ENCODE results near the gene CD38.
"Not testable (repeated sequence)": the region's sequence is repeated elsewhere in the genome, so short reads cannot be mapped to it uniquely, and the experiment has no call there.

The CD38 gene

GRCh38 chr4:15811703-15812337, 33.7 kb downstream of the CD38 start:
- Histone ChIP-seq H3K4me3 (ENCODE audit: low read depth in 1 of 5, low read length in 5 of 5) (no peak overlapping the region), H3K4me1 (ENCODE audit: control insufficient read depth in 5 of 5, insufficient read depth in 5 of 5, low read length in 5 of 5) (peaks cover 0 to 12% (median 4%) of the 10 kb centered on the region in 5 donors), H3K27me3 (ENCODE audit: control insufficient read depth in 5 of 5, insufficient read depth in 4 of 5, low read length in 5 of 5) (no peaks in the 10 kb centered on the region), H3K27ac (ENCODE audit: low read depth, low read length) (no peak overlapping the region), H3K36me3 (ENCODE audit: control insufficient read depth in 5 of 5, insufficient read depth in 5 of 5, low read length in 5 of 5) (no peaks in the 10 kb centered on the region), H3K9ac (ENCODE audit: low read length in 5 of 5) (no peak overlapping the region), H3K9me3 (ENCODE audit: control insufficient read depth in 5 of 5, low read length in 5 of 5) (no peaks in the 10 kb centered on the region)

GRCh38 chr4:15832523-15833451, 54.7 kb downstream of the CD38 start:
- H3K27ac ChIP-seq (ENCODE audit: low read depth, low read length) = no peak overlapping the region
- H3K27me3 ChIP-seq (ENCODE audit: control insufficient read depth in 5 of 5, insufficient read depth in 4 of 5, low read length in 5 of 5) = no peaks in the 10 kb centered on the region
- H3K4me3 ChIP-seq (ENCODE audit: low read depth in 1 of 5, low read length in 5 of 5) = no peak overlapping the region
- H3K36me3 ChIP-seq (ENCODE audit: control insufficient read depth in 5 of 5, insufficient read depth in 5 of 5, low read length in 5 of 5) = no peaks in the 10 kb centered on the region
- H3K9me3 ChIP-seq (ENCODE audit: control insufficient read depth in 5 of 5, low read length in 5 of 5) = peaks cover 0 to 2% (median 0%) of the 10 kb centered on the region in 5 donors
- H3K9ac ChIP-seq (ENCODE audit: low read length in 5 of 5) = no peak overlapping the region
- H3K4me1 ChIP-seq (ENCODE audit: control insufficient read depth in 5 of 5, insufficient read depth in 5 of 5, low read length in 5 of 5) = peaks cover 0 to 13% (median 6%) of the 10 kb centered on the region in 5 donors

DNA sequence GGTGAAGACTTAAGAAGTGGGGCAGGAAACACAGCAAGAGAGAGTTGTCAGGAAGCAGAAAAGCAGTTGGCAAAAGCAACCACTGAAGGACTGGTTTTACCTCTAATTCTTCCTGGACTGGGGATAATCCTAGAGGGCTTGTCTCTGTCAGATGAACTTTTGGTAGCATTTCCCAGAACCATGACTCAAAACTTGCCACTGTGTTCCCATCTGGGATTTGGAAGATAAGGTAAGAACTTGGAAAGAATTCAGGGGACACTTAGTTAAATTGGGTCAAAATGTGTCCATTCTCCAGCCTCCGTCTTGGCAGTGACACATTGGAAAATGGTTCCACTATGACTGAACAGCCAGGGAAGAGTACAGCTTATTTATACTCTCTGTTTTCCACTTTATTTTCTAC, 55.7 kb downstream of the CD38 start:
- peaks cover 0 to 2% (median 0%) of the 10 kb centered on the region in 5 donors for H3K9me3 ChIP-seq (ENCODE audit: control insufficient read depth in 5 of 5, low read length in 5 of 5)
- H3K27me3 ChIP-seq (ENCODE audit: control insufficient read depth in 5 of 5, insufficient read depth in 4 of 5, low read length in 5 of 5) = no peaks in the 10 kb centered on the region
- peaks cover 0 to 13% (median 6%) of the 10 kb centered on the region in 5 donors for H3K4me1 ChIP-seq (ENCODE audit: control insufficient read depth in 5 of 5, insufficient read depth in 5 of 5, low read length in 5 of 5)
- H3K27ac ChIP-seq (ENCODE audit: low read depth, low read length) = no peak overlapping the region
- no peak overlapping the region for H3K4me3 ChIP-seq (ENCODE audit: low read depth in 1 of 5, low read length in 5 of 5)
- no peak overlapping the region for H3K9ac ChIP-seq (ENCODE audit: low read length in 5 of 5)
- no peaks in the 10 kb centered on the region for H3K36me3 ChIP-seq (ENCODE audit: control insufficient read depth in 5 of 5, insufficient read depth in 5 of 5, low read length in 5 of 5)

GRCh38 chr4:15836362-15836761, 58.2 kb downstream of the CD38 start:
- peaks cover 0 to 2% (median 0%) of the 10 kb centered on the region in 5 donors for H3K36me3 ChIP-seq (ENCODE audit: control insufficient read depth in 5 of 5, insufficient read depth in 5 of 5, low read length in 5 of 5)
- no peaks in the 10 kb centered on the region for H3K27me3 ChIP-seq (ENCODE audit: control insufficient read depth in 5 of 5, insufficient read depth in 4 of 5, low read length in 5 of 5)
- no peak overlapping the region for H3K4me3 ChIP-seq (ENCODE audit: low read depth in 1 of 5, low read length in 5 of 5)
- no peak overlapping the region for H3K27ac ChIP-seq (ENCODE audit: low read depth, low read length)
- no peak overlapping the region for H3K9ac ChIP-seq (ENCODE audit: low read length in 5 of 5)
- no peaks in the 10 kb centered on the region for H3K9me3 ChIP-seq (ENCODE audit: control insufficient read depth in 5 of 5, low read length in 5 of 5)
- peaks cover 0 to 13% (median 6%) of the 10 kb centered on the region in 5 donors for H3K4me1 ChIP-seq (ENCODE audit: control insufficient read depth in 5 of 5, insufficient read depth in 5 of 5, low read length in 5 of 5)

- Histone ChIP-seq H3K9me3 (ENCODE audit: control insufficient read depth in 5 of 5, low read length in 5 of 5) (no peaks in the 10 kb centered on the region), H3K36me3 (ENCODE audit: control insufficient read depth in 5 of 5, insufficient read depth in 5 of 5, low read length in 5 of 5) (peaks cover 0 to 2% (median 0%) of the 10 kb centered on the region in 5 donors), H3K4me3 (ENCODE audit: low read depth in 1 of 5, low read length in 5 of 5) (no peak overlapping the region), H3K27me3 (ENCODE audit: control insufficient read depth in 5 of 5, insufficient read depth in 4 of 5, low read length in 5 of 5) (no peaks in the 10 kb centered on the region), H3K9ac (ENCODE audit: low read length in 5 of 5) (no peak overlapping the region), H3K27ac (ENCODE audit: low read depth, low read length) (no peak overlapping the region), H3K4me1 (ENCODE audit: control insufficient read depth in 5 of 5, insufficient read depth in 5 of 5, low read length in 5 of 5) (peaks cover 0 to 13% (median 6%) of the 10 kb centered on the region in 5 donors)
These were observed 59.5 kb downstream of the CD38 start for GRCh38 chr4:15837591-15837990.

DNA sequence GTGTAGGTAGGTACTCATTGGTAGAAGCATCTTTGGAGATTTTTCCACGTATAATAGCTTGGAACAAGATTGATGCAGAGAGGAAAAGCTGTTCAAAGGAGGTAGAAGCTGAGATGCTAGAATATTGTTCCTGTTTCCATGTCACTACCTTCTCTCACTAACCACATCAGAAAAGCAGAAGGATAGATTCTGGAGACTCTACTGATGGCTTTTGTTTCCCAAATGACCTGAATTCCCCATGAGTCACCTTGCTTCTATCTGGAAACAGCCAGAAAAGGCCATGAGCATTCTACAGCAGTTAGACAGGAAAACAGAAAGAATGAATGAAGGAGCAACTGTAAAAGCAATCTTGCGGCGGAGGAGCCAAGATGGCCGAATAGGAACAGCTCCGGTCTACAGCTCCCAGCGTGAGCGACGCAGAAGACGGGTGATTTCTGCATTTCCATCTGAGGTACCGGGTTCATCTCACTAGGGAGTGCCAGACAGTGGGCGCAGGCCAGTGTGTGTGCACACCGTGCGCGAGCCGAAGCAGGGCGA, 63.1 kb downstream of the CD38 start:
- not testable (repeated sequence) for H3K27me3 ChIP-seq (ENCODE audit: control insufficient read depth in 5 of 5, insufficient read depth in 4 of 5, low read length in 5 of 5); H3K27ac ChIP-seq (ENCODE audit: low read depth, low read length); H3K9me3 ChIP-seq (ENCODE audit: control insufficient read depth in 5 of 5, low read length in 5 of 5)

GRCh38 chr4:15847746-15848145, 69.6 kb downstream of the CD38 start:
- no peak overlapping the region for H3K27ac ChIP-seq (ENCODE audit: low read depth, low read length)
- H3K9ac ChIP-seq (ENCODE audit: low read length in 5 of 5) = no peak overlapping the region
- no peaks in the 10 kb centered on the region for H3K9me3 ChIP-seq (ENCODE audit: control insufficient read depth in 5 of 5, low read length in 5 of 5)
- H3K36me3 ChIP-seq (ENCODE audit: control insufficient read depth in 5 of 5, insufficient read depth in 5 of 5, low read length in 5 of 5) = no peaks in the 10 kb centered on the region
- H3K27me3 ChIP-seq (ENCODE audit: control insufficient read depth in 5 of 5, insufficient read depth in 4 of 5, low read length in 5 of 5) = no peaks in the 10 kb centered on the region
- no peaks in the 10 kb centered on the region for H3K4me1 ChIP-seq (ENCODE audit: control insufficient read depth in 5 of 5, insufficient read depth in 5 of 5, low read length in 5 of 5)
- no peak overlapping the region for H3K4me3 ChIP-seq (ENCODE audit: low read depth in 1 of 5, low read length in 5 of 5)

More for the DNA sequence above, 63.1 kb downstream of the CD38 start:
- not testable (repeated sequence) for H3K36me3 ChIP-seq (ENCODE audit: control insufficient read depth in 5 of 5, insufficient read depth in 5 of 5, low read length in 5 of 5); H3K9ac ChIP-seq (ENCODE audit: low read length in 5 of 5); H3K4me3 ChIP-seq (ENCODE audit: low read depth in 1 of 5, low read length in 5 of 5); H3K4me1 ChIP-seq (ENCODE audit: control insufficient read depth in 5 of 5, insufficient read depth in 5 of 5, low read length in 5 of 5)

- Histone ChIP-seq H3K9ac (ENCODE audit: low read length in 5 of 5) (no peak overlapping the region), H3K36me3 (ENCODE audit: control insufficient read depth in 5 of 5, insufficient read depth in 5 of 5, low read length in 5 of 5) (no peaks in the 10 kb centered on the region), H3K27ac (ENCODE audit: low read depth, low read length) (no peak overlapping the region), H3K9me3 (ENCODE audit: control insufficient read depth in 5 of 5, low read length in 5 of 5) (no peaks in the 10 kb centered on the region), H3K4me1 (ENCODE audit: control insufficient read depth in 5 of 5, insufficient read depth in 5 of 5, low read length in 5 of 5) (no peaks in the 10 kb centered on the region), H3K4me3 (ENCODE audit: low read depth in 1 of 5, low read length in 5 of 5) (no peak overlapping the region), H3K27me3 (ENCODE audit: control insufficient read depth in 5 of 5, insufficient read depth in 4 of 5, low read length in 5 of 5) (no peaks in the 10 kb centered on the region)
These were observed 70.2 kb downstream of the CD38 start for GRCh38 chr4:15848191-15848842.

DNA sequence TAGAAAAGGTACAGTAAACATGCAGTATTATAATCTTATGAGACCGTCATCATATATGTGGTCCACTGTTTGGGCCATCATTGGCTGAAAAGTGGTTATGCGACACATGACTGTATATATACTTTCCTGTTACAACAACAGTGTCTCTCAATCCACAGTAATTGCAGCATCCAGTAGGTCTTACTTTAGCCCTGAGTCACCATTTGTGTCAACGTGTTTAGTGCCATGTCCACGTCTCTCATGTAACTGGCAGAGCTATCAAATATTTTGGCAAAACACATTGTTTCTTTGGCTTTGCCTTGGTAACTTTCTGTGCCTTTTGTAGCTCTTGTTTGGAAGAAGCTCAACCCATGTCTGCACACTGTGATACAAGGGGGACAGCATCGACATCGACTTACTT, 73.8 kb downstream of the CD38 start:
- Histone ChIP-seq H3K9me3 (ENCODE audit: control insufficient read depth in 5 of 5, low read length in 5 of 5) (no peaks in the 10 kb centered on the region), H3K9ac (ENCODE audit: low read length in 5 of 5) (no peak overlapping the region), H3K36me3 (ENCODE audit: control insufficient read depth in 5 of 5, insufficient read depth in 5 of 5, low read length in 5 of 5) (no peaks in the 10 kb centered on the region), H3K4me1 (ENCODE audit: control insufficient read depth in 5 of 5, insufficient read depth in 5 of 5, low read length in 5 of 5) (peaks cover 0 to 4% (median 2%) of the 10 kb centered on the region in 5 donors), H3K4me3 (ENCODE audit: low read depth in 1 of 5, low read length in 5 of 5) (no peak overlapping the region), H3K27ac (ENCODE audit: low read depth, low read length) (no peak overlapping the region), H3K27me3 (ENCODE audit: control insufficient read depth in 5 of 5, insufficient read depth in 4 of 5, low read length in 5 of 5) (no peaks in the 10 kb centered on the region)

All from subcutaneous abdominal adipose tissue (tissue), 5 donors.